Transverse colon (tissue), 4 donors: ENCODE data around the gene FAM83G.

ENCODE experiments used
- POLR2A ChIP-seq: fragments of 450-650 bp; IDR thresholded peaks from one replicate; pipeline ENCODE4 v1.6.1; 2016; ENCODE audit warnings: antibody characterized with exemption, mild to moderate bottlenecking, moderate library complexity
- POLR2AphosphoS5 ChIP-seq, 3 donors: sonication (generic); formaldehyde crosslinking; IDR thresholded peaks; one replicate each; pipeline ENCODE4 v1.6.1; 2016; ENCODE audit warnings: antibody characterized with exemption in 3 of 3
- TF ChIP-seq, protein P1 (sequence below), 5 experiments: fragments of 200-600 bp in 3 of 5; fragments of 450-650 bp in 2 of 5; sonication (generic) in 3 of 5; IDR thresholded peaks; 1 replicate in 2 of 5; 2 replicates in 3 of 5; pipeline ENCODE4 v1.5.1; 2016 to 2017; ENCODE audit warnings: antibody characterized with exemption in 5 of 5, inconsistent platforms in 3 of 5, mild to moderate bottlenecking in 2 of 5, moderate library complexity in 1 of 5

DNA sequence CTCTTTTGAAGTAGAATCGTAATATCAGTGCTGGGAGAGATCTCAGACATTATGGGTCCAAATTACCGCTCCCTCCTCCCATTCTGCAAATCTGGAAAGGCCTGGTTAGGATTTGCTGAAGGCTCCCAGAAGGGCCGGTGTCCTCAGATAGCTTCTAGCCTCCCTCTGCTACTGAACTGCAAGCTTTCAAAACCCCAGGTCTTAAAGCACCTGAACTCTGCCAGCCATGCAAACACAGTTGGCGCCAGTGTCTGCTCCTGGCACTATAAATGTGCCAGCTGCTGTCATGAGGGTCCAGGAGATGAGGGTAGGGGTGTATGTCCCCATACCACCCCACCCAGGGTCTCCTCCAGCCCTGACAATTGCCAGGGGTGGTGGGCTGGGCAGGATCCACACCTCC is 28.4 kb downstream of the FAM83G start:
- TF ChIP-seq, protein P1, sequence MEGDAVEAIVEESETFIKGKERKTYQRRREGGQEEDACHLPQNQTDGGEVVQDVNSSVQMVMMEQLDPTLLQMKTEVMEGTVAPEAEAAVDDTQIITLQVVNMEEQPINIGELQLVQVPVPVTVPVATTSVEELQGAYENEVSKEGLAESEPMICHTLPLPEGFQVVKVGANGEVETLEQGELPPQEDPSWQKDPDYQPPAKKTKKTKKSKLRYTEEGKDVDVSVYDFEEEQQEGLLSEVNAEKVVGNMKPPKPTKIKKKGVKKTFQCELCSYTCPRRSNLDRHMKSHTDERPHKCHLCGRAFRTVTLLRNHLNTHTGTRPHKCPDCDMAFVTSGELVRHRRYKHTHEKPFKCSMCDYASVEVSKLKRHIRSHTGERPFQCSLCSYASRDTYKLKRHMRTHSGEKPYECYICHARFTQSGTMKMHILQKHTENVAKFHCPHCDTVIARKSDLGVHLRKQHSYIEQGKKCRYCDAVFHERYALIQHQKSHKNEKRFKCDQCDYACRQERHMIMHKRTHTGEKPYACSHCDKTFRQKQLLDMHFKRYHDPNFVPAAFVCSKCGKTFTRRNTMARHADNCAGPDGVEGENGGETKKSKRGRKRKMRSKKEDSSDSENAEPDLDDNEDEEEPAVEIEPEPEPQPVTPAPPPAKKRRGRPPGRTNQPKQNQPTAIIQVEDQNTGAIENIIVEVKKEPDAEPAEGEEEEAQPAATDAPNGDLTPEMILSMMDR (IDR thresholded peaks at IDR 0.05): no peak
- TF ChIP-seq POLR2AphosphoS5 (IDR thresholded peaks at IDR 0.05) (no peak), POLR2A (no peak)
